NB4 (cell line): ENCODE data around the gene ATM.

Experiments used
- CTCF ChIP-seq: IDR thresholded peaks from one replicate; pipeline ENCODE4 v1.5.1; 2012; ENCODE audit warnings: low read depth, low read length
- MAX ChIP-seq: IDR thresholded peaks from 2 replicates; pipeline ENCODE4 v1.6.1; 2011; ENCODE audit warnings: low read depth, low read length
- MYC ChIP-seq: IDR thresholded peaks from 2 replicates; pipeline ENCODE4 v1.6.1; 2011; ENCODE audit warnings: low read depth, low read length
- POLR2A ChIP-seq: IDR thresholded peaks from 2 replicates; pipeline ENCODE4 v1.6.1; 2011; ENCODE audit warnings: mild to moderate bottlenecking; ENCODE audit not compliant: insufficient read length; ENCODE audit errors: extremely low read depth

- no peak for TF ChIP-seq CTCF
- no peak for TF ChIP-seq POLR2A
- TF ChIP-seq MAX: no peak
- TF ChIP-seq MYC: no peak
These were observed 123.6 kb downstream of the ATM start for GRCh38 chr11:108346451-108346850.
